Measurements from ENCODE around the gene MAP4K3.

The MAP4K3 gene

GRCh38 chr2:39468579-39469451, 31.7 kb upstream of the MAP4K3 start:
- no peak for TF ChIP-seq CTCF (IDR thresholded peaks at IDR 0.05; ENCODE audit: low read depth, low read length)
- H3K4me3 ChIP-seq (ENCODE audit: low read depth, low read length) = no peak overlapping the region
- in situ Hi-C loops (cut with HindIII; ENCODE audit: low sequenced_read_pairs) = no loop called here
- no peak for DNase-seq (ENCODE audit: low read depth, low spot score)

GRCh38 chr2:39466311-39466710, 29.2 kb upstream of the MAP4K3 start:
- no peak overlapping the region for H3K4me3 ChIP-seq (ENCODE audit: low read depth, low read length)
- DNase-seq (ENCODE audit: low read depth, low spot score) = no peak
- no peak for TF ChIP-seq CTCF (IDR thresholded peaks at IDR 0.05; ENCODE audit: low read depth, low read length)
- in situ Hi-C loops (cut with HindIII; ENCODE audit: low sequenced_read_pairs) = no loop called here

- no peak for DNase-seq (ENCODE audit: low read depth, low spot score)
- TF ChIP-seq CTCF (IDR thresholded peaks at IDR 0.05; ENCODE audit: low read depth, low read length) = no peak
- no peak overlapping the region for H3K4me3 ChIP-seq (ENCODE audit: low read depth, low read length)
- in situ Hi-C loops (cut with HindIII; ENCODE audit: low sequenced_read_pairs) = no loop called here
These were observed 27.8 kb upstream of the MAP4K3 start for GRCh38 chr2:39464864-39465263.

- peak; percentile 50 for DNase-seq (ENCODE audit: low read depth, low spot score)
- no peak for TF ChIP-seq CTCF (IDR thresholded peaks at IDR 0.05; ENCODE audit: low read depth, low read length)
- in situ Hi-C loops (cut with HindIII; ENCODE audit: low sequenced_read_pairs) = no loop called here
- H3K4me3 ChIP-seq (ENCODE audit: low read depth, low read length) = no peak overlapping the region
These were observed 18.7 kb upstream of the MAP4K3 start for GRCh38 chr2:39455826-39456225.

GRCh38 chr2:39452396-39452795, 15.3 kb upstream of the MAP4K3 start:
- no peak for DNase-seq (ENCODE audit: low read depth, low spot score)
- H3K4me3 ChIP-seq (ENCODE audit: low read depth, low read length) = no peak overlapping the region
- in situ Hi-C loops (cut with HindIII; ENCODE audit: low sequenced_read_pairs) = no loop called here
- TF ChIP-seq CTCF (IDR thresholded peaks at IDR 0.05; ENCODE audit: low read depth, low read length) = no peak

- in situ Hi-C loops (cut with HindIII; ENCODE audit: low sequenced_read_pairs) = no loop called here
- TF ChIP-seq CTCF (IDR thresholded peaks at IDR 0.05; ENCODE audit: low read depth, low read length) = no peak
- no peak for DNase-seq (ENCODE audit: low read depth, low spot score)
- H3K4me3 ChIP-seq (ENCODE audit: low read depth, low read length) = no peak overlapping the region
These were observed 14.9 kb upstream of the MAP4K3 start for GRCh38 chr2:39451954-39452353.

Data from astrocyte of the spinal cord (primary cell).